Lower leg skin (tissue), 4 donors: ENCODE results near the gene FAM98C. TPM values are rescaled to one million over a fixed set of nuclear protein-coding genes. Genes with fewer than 3 reads are reported as not detected.

Experiments
- DNase-seq, 2 donors: peaks; one replicate each; pipeline ENCODE4 v3.0.0-alpha.2; 2019; ENCODE audit warnings: low spot score in 2 of 2
- H3K4me3 ChIP-seq: fragments of 200-600 bp; sonication (generic); 2 replicates; pipeline ENCODE4 v1.5.1; 2017; ENCODE audit warnings: mild to moderate bottlenecking, low read depth; ENCODE audit not compliant: poor library complexity, severe bottlenecking
- POLR2A ChIP-seq, 2 donors: fragments of 450-650 bp; IDR thresholded peaks; one replicate each; pipeline ENCODE4 v1.6.1; 2016 to 2017; ENCODE audit warnings: antibody characterized with exemption in 2 of 2, mild to moderate bottlenecking in 1 of 2, moderate library complexity in 1 of 2
- WGBS, 2 donors: methylation state at CpG; one replicate each; pipeline ENCODE4 v1.1.5; 2018; 5-methylcytosine and 5-hydroxymethylcytosine counted together
- intact Hi-C: fragments of 100-400 bp; cut with DNase I; formaldehyde crosslinking; loops from one replicate; pipeline ENCODE4 v1.15.0; 2023; ENCODE audit warnings: low total_unique reads
- total RNA-seq, 4 donors: library from RNA; depleted of rRNA; stranded (reverse); fragments of >200 nt; gene quantifications; one replicate each; pipeline ENCODE4 v1.1.0, GENCODE V29; 2016
- TF ChIP-seq, protein P1 (sequence below), 3 donors: fragments of 450-650 bp; IDR thresholded peaks; one replicate each; pipeline ENCODE4 v1.5.1; 2016; ENCODE audit warnings: antibody characterized with exemption in 3 of 3, mild to moderate bottlenecking in 3 of 3, moderate library complexity in 2 of 3

FAM98C gene
- total RNA-seq, 4 donors from 2014 or later, result 53.6 to 68.5 (median 60.7) TPM

- no peak overlapping the region for H3K4me3 ChIP-seq
- intact Hi-C loops, result no loop called here
- WGBS, 2 donors, result 86 to 87% methylated on average over 2 of the region's 2 CpGs
- no peak for DNase-seq
- TF ChIP-seq, protein P1, sequence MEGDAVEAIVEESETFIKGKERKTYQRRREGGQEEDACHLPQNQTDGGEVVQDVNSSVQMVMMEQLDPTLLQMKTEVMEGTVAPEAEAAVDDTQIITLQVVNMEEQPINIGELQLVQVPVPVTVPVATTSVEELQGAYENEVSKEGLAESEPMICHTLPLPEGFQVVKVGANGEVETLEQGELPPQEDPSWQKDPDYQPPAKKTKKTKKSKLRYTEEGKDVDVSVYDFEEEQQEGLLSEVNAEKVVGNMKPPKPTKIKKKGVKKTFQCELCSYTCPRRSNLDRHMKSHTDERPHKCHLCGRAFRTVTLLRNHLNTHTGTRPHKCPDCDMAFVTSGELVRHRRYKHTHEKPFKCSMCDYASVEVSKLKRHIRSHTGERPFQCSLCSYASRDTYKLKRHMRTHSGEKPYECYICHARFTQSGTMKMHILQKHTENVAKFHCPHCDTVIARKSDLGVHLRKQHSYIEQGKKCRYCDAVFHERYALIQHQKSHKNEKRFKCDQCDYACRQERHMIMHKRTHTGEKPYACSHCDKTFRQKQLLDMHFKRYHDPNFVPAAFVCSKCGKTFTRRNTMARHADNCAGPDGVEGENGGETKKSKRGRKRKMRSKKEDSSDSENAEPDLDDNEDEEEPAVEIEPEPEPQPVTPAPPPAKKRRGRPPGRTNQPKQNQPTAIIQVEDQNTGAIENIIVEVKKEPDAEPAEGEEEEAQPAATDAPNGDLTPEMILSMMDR (IDR thresholded peaks at IDR 0.05), result no peak
- TF ChIP-seq POLR2A (IDR thresholded peaks at IDR 0.05), result no peak
Observed at GRCh38 chr19:38369584-38369983, 33.3 kb upstream of the FAM98C start.

- no peak for DNase-seq
- WGBS, 2 donors, result 68 to 82% methylated on average over 12 of the region's 12 CpGs
- intact Hi-C loops, result no loop called here
- TF ChIP-seq POLR2A (IDR thresholded peaks at IDR 0.05), result no peak
- TF ChIP-seq, protein P1 (IDR thresholded peaks at IDR 0.05), result no peak
- no peak overlapping the region for H3K4me3 ChIP-seq
Observed at GRCh38 chr19:38370299-38370698, 32.6 kb upstream of the FAM98C start.

DNA sequence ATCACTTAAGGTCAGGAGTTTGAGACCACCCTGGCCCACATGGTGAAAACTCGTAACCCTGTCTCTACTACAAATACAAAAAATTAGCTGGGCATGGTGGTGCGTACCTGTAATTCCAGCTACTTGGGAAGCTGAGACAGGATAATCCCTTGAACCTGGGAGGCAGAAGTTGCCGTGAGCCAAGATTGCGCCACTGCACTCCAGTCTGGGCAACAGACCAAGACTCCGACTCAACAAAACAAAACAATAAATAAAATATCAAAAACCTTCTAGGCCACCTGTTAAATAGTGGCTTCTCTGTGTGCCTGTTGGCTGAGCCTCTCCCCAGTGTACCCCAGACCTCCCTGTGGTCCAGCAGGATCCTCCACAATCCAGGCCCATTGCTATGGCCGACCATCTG is 31.8 kb upstream of the FAM98C start:
- no peak for DNase-seq
- TF ChIP-seq POLR2A (IDR thresholded peaks at IDR 0.05), result no peak
- TF ChIP-seq, protein P1 (IDR thresholded peaks at IDR 0.05), result no peak
- intact Hi-C loops, result no loop called here
- no peak overlapping the region for H3K4me3 ChIP-seq
- WGBS, 2 donors, result 65 to 66% methylated on average over 6 of the region's 6 CpGs

GRCh38 chr19:38373907-38374331 is 29.0 kb upstream of the FAM98C start:
- intact Hi-C loops, result no loop called here
- H3K4me3 ChIP-seq, result no peak overlapping the region
- WGBS, 2 donors, result 50 to 58% methylated on average over 6 of the region's 6 CpGs
- no peak for DNase-seq
- no peak for TF ChIP-seq POLR2A (IDR thresholded peaks at IDR 0.05)
- TF ChIP-seq, protein P1 (IDR thresholded peaks at IDR 0.05), result no peak

GRCh38 chr19:38374332-38375097 is 28.4 kb upstream of the FAM98C start, which contains the start of gene PSMD8:
Gene PSMD8 (plus strand): TSS chr19:38374571. CDS start chr19:38374602, 31 bp downstream.
- 0% methylated on average over 55 to 62 of the region's 65 CpGs for WGBS, 2 donors
- intact Hi-C loops, result no loop called here
- peak within 1 kb of the TSS; percentile 83 for H3K4me3 ChIP-seq
- TF ChIP-seq, protein P1 (IDR thresholded peaks at IDR 0.05), result no peak
- TF ChIP-seq POLR2A (IDR thresholded peaks at IDR 0.05), result peak in 1 of 2 donors; percentile 75
- peak; percentile 100 for DNase-seq
